ENCODE measurements around the gene UNK. TPM values are rescaled to one million over a fixed set of nuclear protein-coding genes. Genes with fewer than 3 reads are reported as not detected.

UNK gene
- total and polyA plus RNA-seq, 7 donors: 12.7 to 29.6 (median 23.5) TPM

GRCh38 chr17:75738218-75738802 lies 46.3 kb upstream of the UNK start:
- no peak for TF ChIP-seq POLR2A (IDR thresholded peaks at IDR 0.05)
- no peak for TF ChIP-seq CTCF (IDR thresholded peaks at IDR 0.05)
- TF ChIP-seq POLR2AphosphoS5 (IDR thresholded peaks at IDR 0.05): no peak
- TF ChIP-seq EP300 (IDR thresholded peaks at IDR 0.05): no peak
- no peak for DNase-seq
- 65 to 82% methylated on average over 14 of the region's 14 CpGs for WGBS, 2 donors
- intact Hi-C loops (cut with DNase I): no loop called here
- Histone ChIP-seq H3K36me3 (no peaks in the 10 kb centered on the region), H3K27me3 (no peaks in the 10 kb centered on the region), H3K27ac (no peak overlapping the region), H3K4me3 (no peak overlapping the region), H3K4me1 (no peaks in the 10 kb centered on the region), H3K9me3 (no peaks in the 10 kb centered on the region)

- TF ChIP-seq POLR2AphosphoS5 (IDR thresholded peaks at IDR 0.05) (no peak), POLR2A (IDR thresholded peaks at IDR 0.05) (no peak), EP300 (IDR thresholded peaks at IDR 0.05) (no peak), CTCF (IDR thresholded peaks at IDR 0.05) (no peak)
- Histone ChIP-seq H3K27ac (no peak overlapping the region), H3K27me3 (no peaks in the 10 kb centered on the region), H3K9me3 (no peaks in the 10 kb centered on the region), H3K4me1 (no peaks in the 10 kb centered on the region), H3K36me3 (no peaks in the 10 kb centered on the region), H3K4me3 (no peak overlapping the region)
- DNase-seq: no peak
- 93 to 94% methylated on average over 7 of the region's 7 CpGs for WGBS, 2 donors
- intact Hi-C loops (cut with DNase I): no loop called here
Measured at GRCh38 chr17:75739174-75739573, 45.4 kb upstream of the UNK start.

- intact Hi-C loops (cut with DNase I): no loop called here
- TF ChIP-seq EP300 (IDR thresholded peaks at IDR 0.05) (no peak), POLR2AphosphoS5 (IDR thresholded peaks at IDR 0.05) (no peak), POLR2A (IDR thresholded peaks at IDR 0.05) (no peak), CTCF (IDR thresholded peaks at IDR 0.05) (no peak)
- no peak for DNase-seq
- Histone ChIP-seq H3K27ac (no peak overlapping the region), H3K4me1 (no peaks in the 10 kb centered on the region), H3K27me3 (no peaks in the 10 kb centered on the region), H3K36me3 (no peaks in the 10 kb centered on the region), H3K9me3 (no peaks in the 10 kb centered on the region), H3K4me3 (no peak overlapping the region)
- 88 to 93% methylated on average over 14 of the region's 14 CpGs for WGBS, 2 donors
Measured at GRCh38 chr17:75739801-75740200, 44.8 kb upstream of the UNK start.

- DNase-seq: no peak
- Histone ChIP-seq H3K4me3 (no peak overlapping the region), H3K27ac (no peak overlapping the region), H3K36me3 (no peaks in the 10 kb centered on the region), H3K9me3 (no peaks in the 10 kb centered on the region), H3K4me1 (no peaks in the 10 kb centered on the region), H3K27me3 (no peaks in the 10 kb centered on the region)
- intact Hi-C loops (cut with DNase I): no loop called here
- TF ChIP-seq CTCF (IDR thresholded peaks at IDR 0.05) (no peak), POLR2A (IDR thresholded peaks at IDR 0.05) (no peak)
- 94% methylated on average over 17 of the region's 17 CpGs for WGBS, 2 donors
Measured at GRCh38 chr17:75740215-75740614, 44.4 kb upstream of the UNK start.

- Histone ChIP-seq H3K4me3 (no peak overlapping the region), H3K27ac (no peak overlapping the region), H3K4me1 (no peaks in the 10 kb centered on the region), H3K9me3 (no peaks in the 10 kb centered on the region), H3K36me3 (no peaks in the 10 kb centered on the region), H3K27me3 (no peaks in the 10 kb centered on the region)
- 86 to 87% methylated on average over 17 of the region's 17 CpGs for WGBS, 2 donors
- intact Hi-C loops (cut with DNase I): no loop called here
- TF ChIP-seq CTCF (IDR thresholded peaks at IDR 0.05) (no peak), POLR2A (IDR thresholded peaks at IDR 0.05) (no peak), EP300 (IDR thresholded peaks at IDR 0.05) (no peak), POLR2AphosphoS5 (IDR thresholded peaks at IDR 0.05) (no peak)
- no peak for DNase-seq
Measured at GRCh38 chr17:75740631-75741077, 44.0 kb upstream of the UNK start.

Data from sigmoid colon (tissue), 7 donors.